GM21367 (cell line): ENCODE measurements around the gene CRHR1.
"Not testable (repeated sequence)": the region's sequence is repeated elsewhere in the genome, so short reads cannot be mapped to it uniquely, and the experiment has no call there.

Source experiments
- ATAC-seq: cut with Tn5 transposase; IDR thresholded peaks from one replicate; pipeline ENCODE4 v1.9.1; 2021; ENCODE audit not compliant: unreplicated experiment

CRHR1 gene

GRCh38 chr17:45784293-45784740, at the start of gene CRHR1:
TSS of gene CRHR1 (plus strand) at chr17:45784320. CDS start at chr17:45784545, 225 bp downstream.
- no peak for ATAC-seq

DNA sequence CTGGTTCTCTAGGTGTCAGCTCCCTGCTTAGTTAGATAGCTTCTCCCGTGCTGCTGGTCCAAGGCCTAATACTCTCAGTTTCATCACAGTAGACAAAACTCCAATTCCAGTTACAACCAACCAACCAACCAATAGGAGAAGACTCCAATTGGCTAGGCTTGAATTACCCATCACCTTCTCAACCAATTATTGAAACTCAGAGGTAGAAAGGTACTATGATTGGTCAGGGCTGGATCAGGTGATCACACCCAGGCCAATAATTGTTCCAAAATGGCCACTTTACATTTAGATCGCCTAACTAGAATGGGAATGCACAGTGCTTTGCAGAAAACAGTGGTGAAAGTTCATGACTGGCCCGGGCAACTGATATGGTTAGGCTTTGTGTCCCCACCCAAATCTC, 49.5 kb upstream of the CRHR1 start:
- no peak for ATAC-seq

- ATAC-seq, result no peak
Observed at GRCh38 chr17:45735488-45735887, 48.6 kb upstream of the CRHR1 start.

- ATAC-seq, result no peak
Observed at GRCh38 chr17:45739786-45740185, 44.3 kb upstream of the CRHR1 start.

DNA sequence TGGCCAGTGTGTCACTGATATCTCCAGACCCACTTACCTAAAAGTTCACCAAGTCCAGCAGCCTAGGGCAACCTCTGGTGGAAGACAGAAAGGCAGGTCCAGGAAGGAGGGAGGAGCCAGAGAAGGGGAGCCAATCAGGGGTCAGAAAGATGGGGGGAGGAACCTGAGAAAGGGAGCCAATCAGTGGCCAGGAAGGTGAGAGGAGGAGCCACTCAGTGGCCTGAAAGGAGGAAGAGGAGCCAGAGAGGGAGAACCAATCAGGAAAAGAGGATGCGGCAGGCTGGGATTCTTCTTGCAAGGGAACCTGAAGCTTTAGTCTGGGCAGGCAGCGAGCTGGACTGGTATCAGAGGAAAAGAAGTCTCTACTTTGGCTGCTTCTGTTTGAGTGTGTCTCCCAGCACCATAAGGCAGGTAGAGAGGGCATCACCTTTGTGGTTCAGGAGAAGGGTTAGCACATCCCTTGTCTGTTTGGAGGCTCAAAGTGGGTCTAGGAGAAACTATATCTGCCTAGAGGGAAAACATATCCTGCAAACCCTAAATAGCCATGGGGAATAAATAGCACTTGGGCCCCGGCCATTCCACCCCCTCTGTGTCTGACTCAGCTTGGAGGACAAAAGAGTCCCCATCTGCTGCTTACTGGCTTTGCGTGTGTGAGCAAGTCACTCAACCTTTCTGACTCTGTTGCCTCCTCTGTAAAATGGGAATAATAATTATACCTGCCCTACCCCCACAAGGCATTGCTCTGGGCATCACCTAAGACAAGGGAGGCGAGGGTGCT, 43.4 kb upstream of the CRHR1 start:
- no peak for ATAC-seq

- no peak for ATAC-seq
Observed at GRCh38 chr17:45742251-45742650, 41.9 kb upstream of the CRHR1 start.

GRCh38 chr17:45743626-45744326, 40.3 kb upstream of the CRHR1 start:
- ATAC-seq, result no peak

- not testable (repeated sequence) for ATAC-seq
Observed at GRCh38 chr17:45744826-45745225, 39.3 kb upstream of the CRHR1 start.

DNA sequence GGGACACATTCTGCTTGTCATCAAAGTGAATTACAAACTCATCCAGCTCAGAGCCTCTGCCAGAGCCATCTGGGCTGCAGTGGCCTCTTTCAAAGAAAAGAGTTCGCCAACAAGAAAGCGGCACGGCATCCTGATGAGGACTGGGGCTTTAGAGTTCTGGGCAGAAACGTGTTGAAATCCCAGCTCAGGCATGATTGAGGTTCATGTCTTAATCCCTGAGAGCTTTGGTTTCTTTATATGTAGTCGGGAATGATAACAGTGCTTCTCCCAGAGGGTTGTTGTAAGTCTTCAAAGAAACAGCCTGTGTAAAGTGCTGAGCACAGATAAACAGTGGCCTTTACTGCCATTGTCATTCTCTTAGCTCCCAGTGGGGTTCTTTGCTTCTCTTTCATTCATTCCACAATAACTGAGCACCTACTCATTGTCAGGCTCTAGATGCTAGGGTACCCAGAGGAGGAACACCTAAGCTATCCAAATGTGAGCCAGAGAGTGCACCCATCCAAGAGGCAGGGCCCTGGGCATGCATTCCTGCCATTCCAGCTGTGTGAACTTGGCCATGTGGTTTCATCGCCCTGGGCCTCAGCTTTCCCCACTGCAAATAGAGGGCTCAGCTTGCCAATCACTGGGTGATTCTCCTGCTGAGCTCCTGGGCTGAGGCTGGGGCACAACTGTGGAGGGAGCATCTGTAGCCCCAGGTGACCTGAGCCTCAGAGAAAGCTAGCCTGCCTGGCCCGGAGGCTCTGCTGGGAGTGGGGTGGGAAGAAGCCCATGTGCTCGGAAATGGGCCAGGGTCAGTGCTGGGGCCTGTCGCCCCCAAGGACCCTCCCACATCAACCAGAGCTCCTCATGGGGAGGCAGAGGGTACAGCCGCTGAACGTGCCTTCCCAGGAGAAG, 38.3 kb upstream of the CRHR1 start:
- no peak for ATAC-seq

- ATAC-seq, result no peak
Observed at GRCh38 chr17:45747911-45748310, 36.2 kb upstream of the CRHR1 start.

GRCh38 chr17:45748731-45749310, 35.3 kb upstream of the CRHR1 start:
- ATAC-seq, result no peak

- no peak for ATAC-seq
Observed at GRCh38 chr17:45749831-45750335, 34.2 kb upstream of the CRHR1 start.

GRCh38 chr17:45750779-45751440, 33.2 kb upstream of the CRHR1 start:
- no peak for ATAC-seq

GRCh38 chr17:45751466-45751865, 32.7 kb upstream of the CRHR1 start:
- no peak for ATAC-seq

GRCh38 chr17:45752246-45752645, 31.9 kb upstream of the CRHR1 start:
- ATAC-seq, result no peak

DNA sequence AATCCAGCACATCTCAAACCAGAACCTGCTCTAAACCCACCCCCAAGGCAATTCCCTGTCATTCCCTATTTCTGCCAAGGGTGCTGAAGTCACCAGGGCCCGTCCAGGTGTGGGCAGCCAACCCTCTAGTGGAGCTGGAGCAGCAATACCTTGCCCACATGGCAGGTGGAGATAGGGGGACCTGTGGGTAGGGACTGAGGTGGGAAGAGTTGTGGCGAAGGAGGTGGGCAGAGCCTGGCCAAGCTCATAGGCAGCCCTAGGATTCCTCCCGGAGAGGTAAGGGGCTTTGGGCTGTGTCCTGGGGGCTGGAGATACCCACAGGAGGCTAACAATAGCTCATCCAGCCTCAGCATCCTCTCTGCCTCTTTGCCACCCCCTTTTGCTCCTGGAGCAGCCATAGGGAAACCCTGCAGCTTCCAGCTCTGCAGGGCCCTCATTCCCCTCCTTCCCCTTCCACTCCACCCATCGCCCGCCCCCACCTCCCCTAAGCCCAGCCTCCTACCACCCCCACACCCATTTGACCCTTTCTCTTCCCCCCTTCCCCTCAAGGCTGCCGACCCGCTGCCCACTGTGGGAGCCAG, 30.4 kb upstream of the CRHR1 start:
- ATAC-seq, result no peak

DNA sequence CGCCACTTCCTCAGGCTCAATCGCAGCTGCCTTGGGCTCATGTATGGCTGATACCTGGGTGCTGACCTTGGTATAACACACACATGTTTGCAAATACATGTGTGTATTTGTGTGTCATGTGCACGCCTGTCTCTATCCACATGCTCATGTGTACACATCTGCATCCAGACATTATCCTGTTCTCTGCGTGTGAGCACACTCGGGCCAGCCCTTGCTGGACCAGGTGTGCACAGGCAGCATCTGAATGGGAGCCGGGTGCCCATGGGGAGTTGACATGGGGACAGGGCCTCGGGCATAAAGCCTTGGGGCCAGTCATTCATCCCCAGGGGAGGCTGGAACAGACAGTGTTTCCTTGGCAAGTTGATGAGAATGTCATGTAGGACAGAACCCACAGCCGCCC, 29.1 kb upstream of the CRHR1 start:
- no peak for ATAC-seq

- ATAC-seq, result no peak
Observed at GRCh38 chr17:45756266-45756991, 27.7 kb upstream of the CRHR1 start.
